ENCODE measurements around the gene EVPL. TPM values are rescaled to one million over a fixed set of nuclear protein-coding genes. Genes with fewer than 3 reads are reported as not detected.
A peak's percentile ranks its signal among the peaks of the same experiment; 100 is the strongest.

Gene EVPL
- total RNA-seq, 1 donor from 2014 or later = not detected

GRCh38 chr17:76014925-76015261 is 12.2 kb downstream of the EVPL start:
- Histone ChIP-seq H3K4me3 (no peak overlapping the region), H3F3A (ENCODE audit: low read depth) (no peaks in the 10 kb centered on the region), H3K79me2 (ENCODE audit: low read depth) (no peaks in the 10 kb centered on the region), H2AFZ (replicated peaks) (no peak overlapping the region), H3K4me2 (no peak overlapping the region), H3K36me3 (no peaks in the 10 kb centered on the region), H4K20me1 (ENCODE audit: low read depth) (no peaks in the 10 kb centered on the region), H3K27ac (no peak overlapping the region), H3K27me3 (no peaks in the 10 kb centered on the region), H3K4me1 (no peaks in the 10 kb centered on the region), H3K9me3 (ENCODE audit: low read depth) (no peaks in the 10 kb centered on the region), H3K9ac (no peak overlapping the region)
- H3K27ac Mint-ChIP-seq = no peak overlapping the region
- no peak for DNase-seq (ENCODE audit: low spot score)
- peaks cover 10% of the 10 kb centered on the region for H3K27me3 Mint-ChIP-seq (ENCODE audit: insufficient read depth, low read depth)
- H3K36me3 Mint-ChIP-seq = no peaks in the 10 kb centered on the region
- peaks cover 16% of the 10 kb centered on the region for H3K4me1 Mint-ChIP-seq
- H3K4me3 Mint-ChIP-seq = no peak overlapping the region
- H3K9me3 Mint-ChIP-seq = no peaks in the 10 kb centered on the region
- no peak for TF ChIP-seq EZH2 (IDR thresholded peaks at IDR 0.05)
- TF ChIP-seq EZH2phosphoT487 (IDR thresholded peaks at IDR 0.05) = no peak
- TF ChIP-seq, protein P1, sequence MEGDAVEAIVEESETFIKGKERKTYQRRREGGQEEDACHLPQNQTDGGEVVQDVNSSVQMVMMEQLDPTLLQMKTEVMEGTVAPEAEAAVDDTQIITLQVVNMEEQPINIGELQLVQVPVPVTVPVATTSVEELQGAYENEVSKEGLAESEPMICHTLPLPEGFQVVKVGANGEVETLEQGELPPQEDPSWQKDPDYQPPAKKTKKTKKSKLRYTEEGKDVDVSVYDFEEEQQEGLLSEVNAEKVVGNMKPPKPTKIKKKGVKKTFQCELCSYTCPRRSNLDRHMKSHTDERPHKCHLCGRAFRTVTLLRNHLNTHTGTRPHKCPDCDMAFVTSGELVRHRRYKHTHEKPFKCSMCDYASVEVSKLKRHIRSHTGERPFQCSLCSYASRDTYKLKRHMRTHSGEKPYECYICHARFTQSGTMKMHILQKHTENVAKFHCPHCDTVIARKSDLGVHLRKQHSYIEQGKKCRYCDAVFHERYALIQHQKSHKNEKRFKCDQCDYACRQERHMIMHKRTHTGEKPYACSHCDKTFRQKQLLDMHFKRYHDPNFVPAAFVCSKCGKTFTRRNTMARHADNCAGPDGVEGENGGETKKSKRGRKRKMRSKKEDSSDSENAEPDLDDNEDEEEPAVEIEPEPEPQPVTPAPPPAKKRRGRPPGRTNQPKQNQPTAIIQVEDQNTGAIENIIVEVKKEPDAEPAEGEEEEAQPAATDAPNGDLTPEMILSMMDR (IDR thresholded peaks at IDR 0.05) = no peak

DNA sequence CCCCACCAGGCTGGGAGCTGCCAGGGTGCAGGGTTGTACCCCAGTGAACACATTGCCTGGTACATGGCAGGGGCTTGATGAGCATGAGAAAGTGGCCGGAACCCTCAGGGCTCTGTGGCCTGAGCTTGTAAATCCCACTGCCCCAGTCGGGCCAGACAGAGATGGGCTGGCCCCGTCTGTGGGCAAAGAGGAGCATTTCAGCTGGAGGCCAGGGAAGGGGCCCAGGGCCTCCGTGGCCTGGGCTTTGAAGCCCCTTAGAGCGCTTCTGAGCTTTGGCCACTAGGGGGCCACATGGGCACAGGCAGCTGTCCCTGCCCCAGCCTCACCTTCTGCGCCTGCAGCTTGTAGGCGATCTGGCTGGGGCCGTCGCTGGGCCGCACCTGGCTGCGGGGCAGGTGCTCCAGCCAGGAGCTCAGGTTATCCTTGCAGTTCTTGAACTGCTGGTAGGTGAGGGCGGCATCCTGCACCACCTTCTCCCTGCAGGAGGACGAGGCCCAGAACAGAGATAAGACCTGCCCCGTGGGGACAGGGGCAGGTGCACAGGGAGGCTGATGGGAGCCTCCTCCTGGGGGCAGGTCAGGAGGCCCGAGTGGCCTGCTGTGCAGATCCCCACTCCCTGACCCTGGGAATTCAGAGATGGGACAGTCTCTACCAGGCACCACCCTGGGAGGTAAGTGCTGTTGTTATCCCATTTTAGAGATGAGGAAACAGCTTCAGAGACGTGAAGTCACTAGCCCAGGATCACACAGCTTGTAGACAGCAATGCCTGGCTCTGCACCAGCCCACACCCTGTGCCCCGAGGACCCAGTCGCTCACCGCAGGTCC is 12.8 kb downstream of the EVPL start:
- no peak overlapping the region for H3K27ac Mint-ChIP-seq
- H3K4me1 ChIP-seq = no peaks in the 10 kb centered on the region
- H3K4me1 Mint-ChIP-seq = peaks cover 16% of the 10 kb centered on the region
- H3F3A ChIP-seq (ENCODE audit: low read depth) = no peaks in the 10 kb centered on the region
- H3K4me3 Mint-ChIP-seq = no peak overlapping the region
- H3K79me2 ChIP-seq (ENCODE audit: low read depth) = no peaks in the 10 kb centered on the region
- H3K4me3 ChIP-seq = no peak overlapping the region
- TF ChIP-seq EZH2phosphoT487 (IDR thresholded peaks at IDR 0.05) = no peak
- TF ChIP-seq, protein P1 (IDR thresholded peaks at IDR 0.05) = peak; percentile 92
- DNase-seq (ENCODE audit: low spot score) = peak; percentile 93
- H3K4me2 ChIP-seq = no peak overlapping the region
- H3K27me3 ChIP-seq = no peaks in the 10 kb centered on the region
- peak overlapping the region; percentile 77 for H2AFZ ChIP-seq (replicated peaks)
- no peaks in the 10 kb centered on the region for H3K9me3 ChIP-seq (ENCODE audit: low read depth)
- H3K9me3 Mint-ChIP-seq = no peaks in the 10 kb centered on the region
- H3K27me3 Mint-ChIP-seq (ENCODE audit: insufficient read depth, low read depth) = peaks cover 12% of the 10 kb centered on the region
- H3K9ac ChIP-seq = no peak overlapping the region
- H3K36me3 ChIP-seq = no peaks in the 10 kb centered on the region
- H4K20me1 ChIP-seq (ENCODE audit: low read depth) = no peaks in the 10 kb centered on the region
- no peak overlapping the region for H3K27ac ChIP-seq
- H3K36me3 Mint-ChIP-seq = no peaks in the 10 kb centered on the region

- no peak for DNase-seq (ENCODE audit: low spot score)
- Mint-ChIP-seq H3K4me1 (peaks cover 16% of the 10 kb centered on the region), H3K36me3 (no peaks in the 10 kb centered on the region), H3K4me3 (no peak overlapping the region), H3K27ac (peak overlapping the region; percentile 29), H3K27me3 (ENCODE audit: insufficient read depth, low read depth) (peaks cover 13% of the 10 kb centered on the region), H3K9me3 (no peaks in the 10 kb centered on the region)
- no peak for TF ChIP-seq EZH2 (IDR thresholded peaks at IDR 0.05)
- TF ChIP-seq EZH2phosphoT487 (IDR thresholded peaks at IDR 0.05) = no peak
- TF ChIP-seq, protein P1 (IDR thresholded peaks at IDR 0.05) = no peak
- Histone ChIP-seq H2AFZ (replicated peaks) (no peak overlapping the region), H3K79me2 (ENCODE audit: low read depth) (no peaks in the 10 kb centered on the region), H3K4me3 (no peak overlapping the region), H3K36me3 (no peaks in the 10 kb centered on the region), H3K9ac (no peak overlapping the region), H3K9me3 (ENCODE audit: low read depth) (no peaks in the 10 kb centered on the region), H3K4me2 (no peak overlapping the region), H4K20me1 (ENCODE audit: low read depth) (no peaks in the 10 kb centered on the region), H3K4me1 (no peaks in the 10 kb centered on the region), H3K27ac (no peak overlapping the region), H3F3A (ENCODE audit: low read depth) (no peaks in the 10 kb centered on the region), H3K27me3 (no peaks in the 10 kb centered on the region)
Measured at GRCh38 chr17:76013377-76013932, 13.7 kb downstream of the EVPL start.

Measured in neural progenitor cell (in vitro differentiated cells).